Natural killer cell (primary cell): ENCODE data around the gene OR6J1. TPM values are rescaled to one million over a fixed set of nuclear protein-coding genes. Genes with fewer than 3 reads are reported as not detected.
"Not testable (repeated sequence)": the region's sequence is repeated elsewhere in the genome, so short reads cannot be mapped to it uniquely, and the experiment has no call there.

Source experiments
- ATAC-seq, 3 donors: fragments of 150-1000 bp in 2 of 3; fragments of 200-7000 bp in 1 of 3; cut with Tn5 transposase; 1 replicate in 1 of 3; 2 replicates in 2 of 3; pipeline ENCODE4 v1.10.0; 2021; ENCODE audit warnings: mild to moderate bottlenecking in 2 of 3, moderate library complexity in 2 of 3
- DNase-seq, 2 donors: peaks; one replicate each; pipeline versions ENCODE4 v3.0.0 to v3.0.0-alpha.2; 2013 to 2021; ENCODE audit warnings: mixed read lengths in 1 of 2
- H3K27ac ChIP-seq: one replicate; pipeline ENCODE4 v1.5.1; 2013; ENCODE audit warnings: mild to moderate bottlenecking, low read length
- H3K27me3 ChIP-seq: one replicate; pipeline ENCODE4 v1.6.1; 2013; ENCODE audit warnings: low read length; ENCODE audit not compliant: control insufficient read depth, insufficient read depth
- H3K36me3 ChIP-seq: one replicate; pipeline ENCODE4 v1.6.1; 2013; ENCODE audit warnings: low read length; ENCODE audit not compliant: control insufficient read depth, insufficient read depth
- H3K4me1 ChIP-seq: one replicate; pipeline ENCODE4 v1.6.1; 2013; ENCODE audit warnings: low read length; ENCODE audit not compliant: control insufficient read depth, insufficient read depth
- H3K4me3 ChIP-seq: one replicate; pipeline ENCODE4 v1.5.1; 2013; ENCODE audit warnings: low read length
- H3K9me3 ChIP-seq: one replicate; pipeline ENCODE4 v1.6.1; 2013; ENCODE audit warnings: low read length; ENCODE audit not compliant: control insufficient read depth, insufficient read depth
- H3K27ac Mint-ChIP-seq, 2 donors: one replicate each; pipeline ENCODE4 v1.8.0; 2022; ENCODE audit warnings: mild to moderate bottlenecking in 2 of 2, mixed read lengths in 2 of 2, moderate library complexity in 1 of 2
- H3K27me3 Mint-ChIP-seq, 2 donors: one replicate each; pipeline ENCODE4 v1.8.0; 2022; ENCODE audit warnings: low read depth in 2 of 2, mixed read lengths in 2 of 2
- H3K36me3 Mint-ChIP-seq: one replicate; pipeline ENCODE4 v1.8.0; 2022; ENCODE audit warnings: mixed read lengths
- H3K4me1 Mint-ChIP-seq, 2 donors: one replicate each; pipeline ENCODE4 v1.8.0; 2022; ENCODE audit warnings: mixed read lengths in 2 of 2
- H3K4me3 Mint-ChIP-seq: one replicate; pipeline ENCODE4 v1.8.0; 2022; ENCODE audit warnings: mild to moderate bottlenecking, moderate library complexity, mixed read lengths
- H3K9me3 Mint-ChIP-seq, 2 donors: one replicate each; pipeline ENCODE4 v1.8.0; 2022; ENCODE audit warnings: mixed read lengths in 2 of 2
- WGBS: methylation state at CpG from one replicate; pipeline ENCODE4 v1.1.7; 2013; ENCODE audit warnings: missing lambda C conversion rate; ENCODE audit not compliant: insufficient coverage; 5-methylcytosine and 5-hydroxymethylcytosine counted together
- intact Hi-C: fragments of 100-400 bp; cut with micrococcal nuclease; formaldehyde crosslinking; loops from one replicate; pipeline ENCODE4 v1.14.2; 2022
- total RNA-seq, 4 donors: library from RNA; stranded (reverse); fragments of 120-200 nt in 1 of 4; gene quantifications; one replicate each; pipeline versions ENCODE4 v1.2.3 to v1.2.4, GENCODE V29; 2013 to 2022
- TF ChIP-seq, protein P1 (sequence below): fragments of 200-600 bp; IDR thresholded peaks from one replicate; pipeline ENCODE4 v1.8.0; 2022; ENCODE audit warnings: antibody characterized with exemption

Gene OR6J1
- total RNA-seq, 3 donors from 2014 or later (not counting 1 experiment from before 2014, with no cell fraction given) = not detected

DNA sequence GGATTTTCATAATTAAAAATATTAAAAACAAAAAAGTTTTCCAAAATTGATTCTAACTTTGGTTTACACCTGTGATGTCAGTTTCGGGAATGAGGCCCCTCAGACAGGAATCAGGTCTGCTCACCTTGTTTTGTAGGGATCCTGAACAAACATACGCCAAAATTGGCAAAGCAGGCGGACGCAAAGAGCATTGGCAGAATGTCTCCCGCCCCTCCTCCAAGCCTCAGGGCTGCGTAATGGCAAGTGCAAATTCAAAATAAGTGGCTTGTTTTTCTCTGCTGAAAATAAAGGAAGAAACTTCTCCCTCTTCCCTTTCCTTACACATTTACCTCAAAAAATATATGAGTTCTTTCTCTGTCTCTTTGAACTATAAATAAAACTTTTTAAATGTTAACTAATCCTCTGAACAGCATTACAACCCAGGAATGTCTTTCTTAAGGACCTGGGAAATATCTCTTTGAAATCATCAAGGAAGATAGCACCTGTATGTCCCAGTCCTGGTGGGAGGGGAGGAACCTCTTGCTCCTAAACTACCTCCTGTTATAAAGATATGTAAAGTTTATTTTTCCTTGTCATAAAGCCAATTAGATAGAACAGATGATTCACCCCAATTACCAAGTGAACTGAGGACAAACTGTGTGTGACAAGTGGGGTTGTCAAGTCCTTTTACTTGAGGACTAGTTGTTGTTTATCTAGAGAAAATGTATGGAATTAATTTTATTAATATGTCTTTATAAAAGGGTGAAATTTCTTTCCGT lies 16.5 kb downstream of the OR6J1 start:
- Histone ChIP-seq H3K27ac (no peak overlapping the region), H3K4me1 (no peaks in the 10 kb centered on the region), H3K27me3 (no peaks in the 10 kb centered on the region), H3K4me3 (no peak overlapping the region), H3K36me3 (no peaks in the 10 kb centered on the region), H3K9me3 (no peaks in the 10 kb centered on the region)
- 86% methylated on average over 6 of the region's 7 CpGs for whole genome bisulfite sequencing
- no peaks in the 10 kb centered on the region for H3K9me3 Mint-ChIP-seq
- intact Hi-C loops = no loop called here
- H3K27me3 Mint-ChIP-seq = peaks cover 3 to 26% of the 10 kb centered on the region in 2 donors
- ATAC-seq (no peak), DNase-seq (no peak)
- no peaks in the 10 kb centered on the region for H3K36me3 Mint-ChIP-seq
- no peaks in the 10 kb centered on the region for H3K4me1 Mint-ChIP-seq
- no peak overlapping the region for H3K4me3 Mint-ChIP-seq
- TF ChIP-seq, protein P1, sequence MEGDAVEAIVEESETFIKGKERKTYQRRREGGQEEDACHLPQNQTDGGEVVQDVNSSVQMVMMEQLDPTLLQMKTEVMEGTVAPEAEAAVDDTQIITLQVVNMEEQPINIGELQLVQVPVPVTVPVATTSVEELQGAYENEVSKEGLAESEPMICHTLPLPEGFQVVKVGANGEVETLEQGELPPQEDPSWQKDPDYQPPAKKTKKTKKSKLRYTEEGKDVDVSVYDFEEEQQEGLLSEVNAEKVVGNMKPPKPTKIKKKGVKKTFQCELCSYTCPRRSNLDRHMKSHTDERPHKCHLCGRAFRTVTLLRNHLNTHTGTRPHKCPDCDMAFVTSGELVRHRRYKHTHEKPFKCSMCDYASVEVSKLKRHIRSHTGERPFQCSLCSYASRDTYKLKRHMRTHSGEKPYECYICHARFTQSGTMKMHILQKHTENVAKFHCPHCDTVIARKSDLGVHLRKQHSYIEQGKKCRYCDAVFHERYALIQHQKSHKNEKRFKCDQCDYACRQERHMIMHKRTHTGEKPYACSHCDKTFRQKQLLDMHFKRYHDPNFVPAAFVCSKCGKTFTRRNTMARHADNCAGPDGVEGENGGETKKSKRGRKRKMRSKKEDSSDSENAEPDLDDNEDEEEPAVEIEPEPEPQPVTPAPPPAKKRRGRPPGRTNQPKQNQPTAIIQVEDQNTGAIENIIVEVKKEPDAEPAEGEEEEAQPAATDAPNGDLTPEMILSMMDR = no peak
- no peak overlapping the region for H3K27ac Mint-ChIP-seq

DNA sequence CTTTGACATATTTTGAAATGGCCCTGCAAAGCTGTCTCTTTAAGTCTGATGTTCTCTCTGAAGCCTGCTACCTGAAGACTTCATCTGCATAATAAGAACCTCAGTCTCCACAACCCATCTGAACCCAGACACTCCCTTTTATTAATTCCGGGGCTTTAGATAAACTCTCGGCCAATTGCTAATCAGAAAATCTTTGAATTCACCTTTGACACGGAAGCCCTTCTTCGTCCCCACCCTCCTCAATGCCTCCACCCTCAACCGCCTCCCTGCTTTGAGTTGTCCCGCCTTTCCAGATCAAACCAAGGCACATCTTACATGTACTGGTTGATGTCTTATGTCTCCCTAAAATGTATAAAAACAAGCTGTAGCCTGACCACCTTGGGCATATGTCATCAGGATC lies 17.6 kb downstream of the OR6J1 start:
- H3K9me3 ChIP-seq = no peaks in the 10 kb centered on the region
- no peaks in the 10 kb centered on the region for H3K27me3 ChIP-seq
- Mint-ChIP-seq H3K4me1 (no peaks in the 10 kb centered on the region), H3K4me3 (no peak overlapping the region), H3K27me3 (peaks cover under 1 to 26% of the 10 kb centered on the region in 2 donors), H3K36me3 (no peaks in the 10 kb centered on the region), H3K27ac (no peak overlapping the region), H3K9me3 (no peaks in the 10 kb centered on the region)
- WGBS = 94% methylated on average over 5 of the region's 6 CpGs
- no peaks in the 10 kb centered on the region for H3K4me1 ChIP-seq
- H3K27ac ChIP-seq = no peak overlapping the region
- intact Hi-C loops = no loop called here
- H3K4me3 ChIP-seq = no peak overlapping the region
- DNase-seq = no peak
- TF ChIP-seq, protein P1 = no peak
- H3K36me3 ChIP-seq = no peaks in the 10 kb centered on the region
- no peak for ATAC-seq

DNA sequence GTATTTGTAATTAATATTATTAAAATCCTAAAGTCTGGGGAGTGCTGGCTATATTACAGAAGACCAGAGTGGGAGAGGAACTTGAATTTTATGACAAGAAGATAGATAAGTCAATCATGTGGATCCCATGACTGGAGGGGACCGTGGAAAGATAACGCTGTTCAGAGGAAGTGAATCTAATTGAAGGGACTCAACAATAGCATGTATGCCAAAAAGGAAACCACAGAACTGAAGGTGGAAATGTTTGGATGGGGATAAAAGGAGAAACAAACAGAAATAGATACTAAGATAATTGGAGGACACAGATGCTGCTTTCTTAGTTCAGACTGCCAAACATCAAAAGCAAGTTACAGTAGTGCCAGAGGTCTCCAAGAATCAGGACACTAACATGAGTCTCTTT lies 21.1 kb downstream of the OR6J1 start:
- Mint-ChIP-seq H3K9me3 (no peaks in the 10 kb centered on the region), H3K27ac (no peak overlapping the region), H3K4me3 (no peak overlapping the region), H3K36me3 (no peaks in the 10 kb centered on the region), H3K4me1 (no peaks in the 10 kb centered on the region), H3K27me3 (peaks cover 0 to 8% of the 10 kb centered on the region in 2 donors)
- Histone ChIP-seq H3K36me3 (no peaks in the 10 kb centered on the region), H3K4me3 (no peak overlapping the region), H3K4me1 (no peaks in the 10 kb centered on the region), H3K9me3 (no peaks in the 10 kb centered on the region), H3K27me3 (no peaks in the 10 kb centered on the region), H3K27ac (no peak overlapping the region)
- WGBS = 7% methylated on average over 2 of the region's 2 CpGs
- intact Hi-C loops = no loop called here
- DNase-seq (no peak), ATAC-seq (no peak)
- TF ChIP-seq, protein P1 = no peak

DNA sequence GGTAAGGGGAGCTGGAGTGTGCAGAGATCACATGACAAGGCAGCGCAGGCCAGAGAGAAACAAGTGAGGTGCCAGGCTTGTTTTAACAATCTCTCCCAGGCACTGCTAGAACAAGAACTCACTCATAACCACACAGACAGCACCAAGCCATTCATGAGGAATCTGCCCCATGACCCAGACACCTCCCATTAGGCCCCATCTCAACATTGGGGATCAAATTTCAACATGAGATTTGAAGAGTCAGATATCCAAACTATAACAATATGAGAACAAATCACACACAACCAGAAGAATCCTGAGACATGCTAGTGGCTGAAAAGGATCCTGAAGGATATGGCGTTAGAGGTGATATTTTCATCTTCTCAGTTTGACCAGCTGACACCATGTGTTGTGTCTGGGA lies 21.9 kb downstream of the OR6J1 start:
- H3K27me3 Mint-ChIP-seq = peaks cover 0 to 8% of the 10 kb centered on the region in 2 donors
- ATAC-seq = no peak
- Histone ChIP-seq H3K36me3 (no peaks in the 10 kb centered on the region), H3K4me3 (no peak overlapping the region), H3K27me3 (no peaks in the 10 kb centered on the region), H3K27ac (no peak overlapping the region), H3K4me1 (no peaks in the 10 kb centered on the region), H3K9me3 (no peaks in the 10 kb centered on the region)
- no peak overlapping the region for H3K4me3 Mint-ChIP-seq
- intact Hi-C loops = no loop called here
- TF ChIP-seq, protein P1 = no peak
- no peaks in the 10 kb centered on the region for H3K9me3 Mint-ChIP-seq
- DNase-seq = no peak
- H3K36me3 Mint-ChIP-seq = no peaks in the 10 kb centered on the region
- WGBS = 89% methylated on average over 2 of the region's 2 CpGs
- no peak overlapping the region for H3K27ac Mint-ChIP-seq
- H3K4me1 Mint-ChIP-seq = no peaks in the 10 kb centered on the region

DNA sequence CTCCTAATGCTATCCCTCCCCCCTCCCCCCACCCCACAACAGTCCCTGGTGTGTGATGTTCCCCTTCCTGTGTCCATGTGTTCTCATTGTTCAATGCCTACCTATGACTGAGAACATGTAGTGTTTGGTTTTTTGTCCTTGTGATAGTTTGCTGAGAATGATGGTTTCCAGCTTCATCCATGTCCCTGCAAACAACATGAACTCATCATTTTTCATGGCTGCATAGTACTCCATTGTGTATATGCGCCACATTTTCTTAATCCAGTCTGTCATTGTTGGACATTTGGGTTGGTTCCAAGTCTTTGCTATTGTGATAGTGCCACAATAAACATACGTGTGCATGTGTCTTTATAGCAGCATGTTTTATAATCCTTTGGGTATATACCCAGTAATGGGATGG lies 28.4 kb downstream of the OR6J1 start:
- H3K36me3 ChIP-seq, H3K27me3 Mint-ChIP-seq, H3K9me3 ChIP-seq, intact Hi-C loops, H3K4me3 Mint-ChIP-seq, DNase-seq, H3K27ac Mint-ChIP-seq, H3K4me1 Mint-ChIP-seq, H3K4me1 ChIP-seq, H3K27ac ChIP-seq, H3K27me3 ChIP-seq, H3K9me3 Mint-ChIP-seq, H3K36me3 Mint-ChIP-seq, ATAC-seq, H3K4me3 ChIP-seq: not testable (repeated sequence)
- WGBS = 100% methylated on average over 2 of the region's 2 CpGs
